HepG2 (cell line): ENCODE measurements around the gene HSPA1L.

ENCODE experiments used
- ATF7 ChIP-seq, 2 experiments: fragments of 450-650 bp in 1 of 2; sonication (generic) in 1 of 2; formaldehyde crosslinking in 1 of 2; IDR thresholded peaks; 2 replicates each; pipeline versions ENCODE4 v1.4.0 to v1.6.1; 2016 to 2020; ENCODE audit warnings: antibody characterized with exemption in 1 of 2, mild to moderate bottlenecking in 1 of 2, missing genetic modification reagents in 1 of 2
- FIP1L1 ChIP-seq: fragments of 200-400 bp; formaldehyde crosslinking; IDR thresholded peaks from 2 replicates; pipeline ENCODE4 v1.6.1; 2018; ENCODE audit warnings: low read depth, mild to moderate bottlenecking, low read length, moderate library complexity, borderline replicate concordance; ENCODE audit not compliant: insufficient read depth
- FOXA1 ChIP-seq, 2 experiments: fragments of 450-650 bp in 1 of 2; sonication (generic) in 1 of 2; formaldehyde crosslinking in 1 of 2; IDR thresholded peaks; 2 replicates each; pipeline versions ENCODE4 v1.4.0 to v1.6.1; 2016 to 2020; ENCODE audit warnings: missing genetic modification reagents in 1 of 2
- FOXO1 ChIP-seq: sonication (generic); formaldehyde crosslinking; IDR thresholded peaks from 2 replicates; pipeline ENCODE4 v1.4.0; 2020; ENCODE audit warnings: missing genetic modification reagents
- IKZF1 ChIP-seq: fragments of 450-650 bp; IDR thresholded peaks from 2 replicates; pipeline ENCODE4 v1.7.1; 2016
- NR2F1 ChIP-seq, 2 experiments: fragments of 450-650 bp in 1 of 2; formaldehyde crosslinking in 1 of 2; IDR thresholded peaks; 2 replicates each; pipeline versions ENCODE4 v1.5.0 to v1.6.1; 2016 to 2020; ENCODE audit warnings: mild to moderate bottlenecking in 1 of 2, missing compliant biosample characterization in 1 of 2, missing genetic modification reagents in 1 of 2, moderate library complexity in 1 of 2
- RXRA ChIP-seq: sonication (generic); formaldehyde crosslinking; IDR thresholded peaks from 2 replicates; pipeline ENCODE4 v1.5.1; 2020; ENCODE audit warnings: missing genetic modification reagents
- ZNF747 ChIP-seq: sonication (generic); formaldehyde crosslinking; IDR thresholded peaks from 2 replicates; pipeline ENCODE4 v1.8.1; 2023; ENCODE audit warnings: missing genetic modification reagents, mild to moderate bottlenecking, borderline replicate concordance
- TF ChIP-seq, protein P1 (sequence below): IDR thresholded peaks from 2 replicates; pipeline ENCODE4 v1.6.1; 2012; ENCODE audit warnings: inconsistent platforms
- TF ChIP-seq, protein P2 (sequence below): IDR thresholded peaks from 2 replicates; pipeline ENCODE4 v1.6.1; 2016; ENCODE audit warnings: missing compliant biosample characterization, missing genetic modification reagents, borderline replicate concordance

DNA sequence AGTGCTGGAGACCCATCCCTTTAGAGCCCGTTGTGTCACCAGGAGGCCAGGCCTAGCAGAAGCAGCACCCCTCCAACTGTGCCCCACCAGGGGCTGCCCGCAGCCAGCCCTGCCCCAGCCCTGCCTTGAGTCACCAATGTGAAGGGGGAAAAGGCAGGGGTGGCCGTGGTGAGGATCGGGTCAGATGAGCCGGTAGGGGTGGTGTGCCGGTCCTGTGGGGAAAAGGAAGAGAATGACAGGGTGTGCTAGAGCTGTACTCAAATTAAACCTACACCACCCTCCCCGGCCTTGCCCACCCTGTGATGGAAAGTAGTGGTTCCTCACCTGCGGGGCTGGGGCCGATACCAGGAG, 49.5 kb downstream of the HSPA1L start:
- no peak for TF ChIP-seq IKZF1
- no peak for TF ChIP-seq ATF7 (IDR thresholded peaks at IDR 0.05)
- no peak for TF ChIP-seq ATF7 (CRISPR knock-in tag; IDR thresholded peaks at IDR 0.05)
- no peak for TF ChIP-seq RXRA (CRISPR knock-in tag)
- no peak for TF ChIP-seq FOXA1 (IDR thresholded peaks at IDR 0.05)
- TF ChIP-seq FOXA1 (CRISPR knock-in tag; IDR thresholded peaks at IDR 0.05): no peak
- TF ChIP-seq ZNF747 (CRISPR knock-in tag): no peak
- no peak for TF ChIP-seq FIP1L1
- TF ChIP-seq, protein P1, sequence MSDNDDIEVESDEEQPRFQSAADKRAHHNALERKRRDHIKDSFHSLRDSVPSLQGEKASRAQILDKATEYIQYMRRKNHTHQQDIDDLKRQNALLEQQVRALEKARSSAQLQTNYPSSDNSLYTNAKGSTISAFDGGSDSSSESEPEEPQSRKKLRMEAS: no peak
- TF ChIP-seq NR2F1 (CRISPR knock-in tag; IDR thresholded peaks at IDR 0.05): no peak
- TF ChIP-seq, protein P2, sequence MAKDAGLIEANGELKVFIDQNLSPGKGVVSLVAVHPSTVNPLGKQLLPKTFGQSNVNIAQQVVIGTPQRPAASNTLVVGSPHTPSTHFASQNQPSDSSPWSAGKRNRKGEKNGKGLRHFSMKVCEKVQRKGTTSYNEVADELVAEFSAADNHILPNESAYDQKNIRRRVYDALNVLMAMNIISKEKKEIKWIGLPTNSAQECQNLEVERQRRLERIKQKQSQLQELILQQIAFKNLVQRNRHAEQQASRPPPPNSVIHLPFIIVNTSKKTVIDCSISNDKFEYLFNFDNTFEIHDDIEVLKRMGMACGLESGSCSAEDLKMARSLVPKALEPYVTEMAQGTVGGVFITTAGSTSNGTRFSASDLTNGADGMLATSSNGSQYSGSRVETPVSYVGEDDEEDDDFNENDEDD (CRISPR knock-in tag): no peak
- no peak for TF ChIP-seq FOXO1 (CRISPR knock-in tag)
